Duodenal mucosa (tissue), 2 donors: ENCODE measurements around the gene C6orf132.
"Not testable (repeated sequence)": the region's sequence is repeated elsewhere in the genome, so short reads cannot be mapped to it uniquely, and the experiment has no call there.

Experiments used
- H3K27ac ChIP-seq: one replicate; pipeline ENCODE4 v1.7.0; 2013; ENCODE audit warnings: low read depth, low read length
- H3K27me3 ChIP-seq, 2 donors: one replicate each; pipeline ENCODE4 v1.7.0; 2013; ENCODE audit warnings: low read length in 2 of 2, control low read depth in 1 of 2; ENCODE audit not compliant: insufficient read depth in 2 of 2, control insufficient read depth in 1 of 2
- H3K36me3 ChIP-seq, 2 donors: one replicate each; pipeline ENCODE4 v1.7.0; 2013; ENCODE audit warnings: low read length in 2 of 2, control low read depth in 1 of 2; ENCODE audit not compliant: insufficient read depth in 2 of 2, control insufficient read depth in 1 of 2
- H3K4me1 ChIP-seq, 2 donors: one replicate each; pipeline ENCODE4 v1.7.0; 2013; ENCODE audit warnings: low read length in 2 of 2, control low read depth in 1 of 2; ENCODE audit not compliant: insufficient read depth in 2 of 2, control insufficient read depth in 1 of 2
- H3K4me3 ChIP-seq, 2 donors: one replicate each; pipeline ENCODE4 v1.7.0; 2013; ENCODE audit warnings: low read length in 2 of 2, low read depth in 1 of 2
- H3K9ac ChIP-seq, 2 donors: one replicate each; pipeline ENCODE4 v1.7.0; 2013; ENCODE audit warnings: low read length in 2 of 2, low read depth in 1 of 2
- H3K9me3 ChIP-seq, 2 donors: one replicate each; pipeline ENCODE4 v1.7.0; 2013; ENCODE audit warnings: low read length in 2 of 2, control low read depth in 1 of 2; ENCODE audit not compliant: control insufficient read depth in 1 of 2

The C6orf132 gene

GRCh38 chr6:42162812-42163211, 20.4 kb upstream of the C6orf132 start:
- Histone ChIP-seq H3K27me3 (no peaks in the 10 kb centered on the region), H3K27ac (no peak overlapping the region), H3K9ac (no peak overlapping the region), H3K36me3 (no peaks in the 10 kb centered on the region), H3K4me3 (no peak overlapping the region), H3K9me3 (no peaks in the 10 kb centered on the region), H3K4me1 (peaks cover 0 to 9% of the 10 kb centered on the region in 2 donors)

GRCh38 chr6:42162384-42162783, 20.0 kb upstream of the C6orf132 start:
- H3K4me3 ChIP-seq = no peak overlapping the region

GRCh38 chr6:42159431-42160024, 17.1 kb upstream of the C6orf132 start:
- H3K9ac ChIP-seq = no peak overlapping the region
- H3K27me3 ChIP-seq = no peaks in the 10 kb centered on the region
- H3K27ac ChIP-seq = no peak overlapping the region
- no peaks in the 10 kb centered on the region for H3K9me3 ChIP-seq
- H3K36me3 ChIP-seq = no peaks in the 10 kb centered on the region
- peaks cover 0 to 5% of the 10 kb centered on the region in 2 donors for H3K4me1 ChIP-seq
- no peak overlapping the region for H3K4me3 ChIP-seq

More at GRCh38 chr6:42162384-42162783, 20.0 kb upstream of the C6orf132 start:
- no peak overlapping the region for H3K27ac ChIP-seq
- no peak overlapping the region for H3K9ac ChIP-seq
- H3K4me1 ChIP-seq = peaks cover 0 to 9% of the 10 kb centered on the region in 2 donors
- H3K27me3 ChIP-seq = no peaks in the 10 kb centered on the region
- no peaks in the 10 kb centered on the region for H3K36me3 ChIP-seq
- H3K9me3 ChIP-seq = no peaks in the 10 kb centered on the region

- Histone ChIP-seq H3K36me3 (no peaks in the 10 kb centered on the region), H3K9me3 (no peaks in the 10 kb centered on the region), H3K4me1 (peaks cover 0 to 9% of the 10 kb centered on the region in 2 donors), H3K27me3 (no peaks in the 10 kb centered on the region), H3K9ac (no peak overlapping the region), H3K4me3 (no peak overlapping the region), H3K27ac (no peak overlapping the region)
Measured at GRCh38 chr6:42158631-42159030, 16.2 kb upstream of the C6orf132 start.

- no peaks in the 10 kb centered on the region for H3K27me3 ChIP-seq
- H3K9me3 ChIP-seq = no peaks in the 10 kb centered on the region
- H3K9ac ChIP-seq = no peak overlapping the region
- no peaks in the 10 kb centered on the region for H3K36me3 ChIP-seq
- no peak overlapping the region for H3K4me3 ChIP-seq
- H3K4me1 ChIP-seq = peaks cover 0 to 13% of the 10 kb centered on the region in 2 donors
- H3K27ac ChIP-seq = no peak overlapping the region
Measured at GRCh38 chr6:42158011-42158410, 15.6 kb upstream of the C6orf132 start.

- H3K9ac ChIP-seq = no peak overlapping the region
- no peaks in the 10 kb centered on the region for H3K36me3 ChIP-seq
- H3K27ac ChIP-seq = no peak overlapping the region
- H3K27me3 ChIP-seq = no peaks in the 10 kb centered on the region
- H3K4me1 ChIP-seq = peaks cover 0 to 16% of the 10 kb centered on the region in 2 donors
- H3K9me3 ChIP-seq = no peaks in the 10 kb centered on the region
- H3K4me3 ChIP-seq = no peak overlapping the region
Measured at GRCh38 chr6:42156638-42157037, 14.2 kb upstream of the C6orf132 start.

- no peak overlapping the region for H3K4me3 ChIP-seq
- H3K9me3 ChIP-seq = no peaks in the 10 kb centered on the region
- H3K36me3 ChIP-seq = no peaks in the 10 kb centered on the region
- H3K9ac ChIP-seq = no peak overlapping the region
- H3K27me3 ChIP-seq = no peaks in the 10 kb centered on the region
- H3K27ac ChIP-seq = no peak overlapping the region
- H3K4me1 ChIP-seq = peaks cover 4 to 16% of the 10 kb centered on the region in 2 donors
Measured at GRCh38 chr6:42155293-42155692, 12.9 kb upstream of the C6orf132 start.

- Histone ChIP-seq H3K27ac (no peak overlapping the region), H3K36me3 (no peaks in the 10 kb centered on the region), H3K4me1 (peaks cover 4 to 17% of the 10 kb centered on the region in 2 donors)
Measured at GRCh38 chr6:42154461-42155209, 12.2 kb upstream of the C6orf132 start.

GRCh38 chr6:42153921-42154320, 11.5 kb upstream of the C6orf132 start:
- Histone ChIP-seq H3K27me3 (no peaks in the 10 kb centered on the region), H3K9me3 (no peaks in the 10 kb centered on the region), H3K4me1 (peaks cover 7 to 14% of the 10 kb centered on the region in 2 donors), H3K36me3 (no peaks in the 10 kb centered on the region), H3K27ac (no peak overlapping the region), H3K9ac (no peak overlapping the region), H3K4me3 (no peak overlapping the region)

More at GRCh38 chr6:42154461-42155209, 12.2 kb upstream of the C6orf132 start:
- Histone ChIP-seq H3K27me3 (no peaks in the 10 kb centered on the region), H3K4me3 (no peak overlapping the region), H3K9ac (no peak overlapping the region), H3K9me3 (no peaks in the 10 kb centered on the region)

- peaks cover 7 to 19% of the 10 kb centered on the region in 2 donors for H3K4me1 ChIP-seq
- H3K9ac ChIP-seq, H3K4me3 ChIP-seq, H3K9me3 ChIP-seq, H3K27me3 ChIP-seq, H3K27ac ChIP-seq, H3K36me3 ChIP-seq: not testable (repeated sequence)
Measured at GRCh38 chr6:42152528-42153213, 10.3 kb upstream of the C6orf132 start.
